Measurements from ENCODE around the gene GAST. TPM values are rescaled to one million over a fixed set of nuclear protein-coding genes. Genes with fewer than 3 reads are reported as not detected.
A peak's percentile ranks its signal among the peaks of the same experiment; 100 is the strongest.

The GAST gene
- total and polyA plus RNA-seq, 2 of the 13 experiments (the other 11 are each of a cell fraction or from before 2014, with no cell fraction given) = 0.32 to 0.42 TPM

DNA sequence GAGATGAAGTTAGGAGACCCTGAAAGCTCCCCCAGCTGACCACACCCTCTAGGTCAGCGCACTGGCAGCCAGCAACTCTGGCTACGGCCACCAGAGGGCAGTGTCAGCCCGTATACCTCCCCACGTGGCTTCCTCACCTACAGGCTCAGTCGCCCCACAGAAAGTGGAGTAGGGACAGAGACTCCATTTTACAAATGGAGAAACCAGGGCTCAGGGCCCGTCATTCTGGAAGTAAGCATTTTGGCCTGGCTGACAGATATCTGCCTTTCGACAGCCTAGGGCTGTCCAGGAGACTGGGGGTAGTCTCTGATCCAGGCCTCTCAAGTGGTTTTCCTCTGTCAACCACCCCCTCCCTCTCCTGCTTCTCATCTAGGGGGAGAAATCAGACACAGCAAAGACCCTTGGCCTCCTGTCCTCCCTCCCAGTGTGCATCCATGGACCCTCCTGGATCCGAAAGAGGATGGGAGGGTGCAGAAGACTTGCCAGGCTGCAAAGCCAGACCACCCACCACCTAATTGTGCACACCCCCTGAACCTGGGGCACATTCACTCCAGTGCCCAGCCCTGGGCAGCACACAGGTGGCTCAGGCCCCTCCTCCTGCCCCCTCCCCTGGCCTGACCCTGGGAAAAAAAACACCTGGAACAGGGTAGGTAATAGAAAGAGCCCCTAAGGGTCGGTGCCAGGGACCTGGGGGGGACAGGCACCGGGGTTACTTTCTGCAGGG, 26.1 kb downstream of the GAST start (continued):
- TF ChIP-seq, protein P1, sequence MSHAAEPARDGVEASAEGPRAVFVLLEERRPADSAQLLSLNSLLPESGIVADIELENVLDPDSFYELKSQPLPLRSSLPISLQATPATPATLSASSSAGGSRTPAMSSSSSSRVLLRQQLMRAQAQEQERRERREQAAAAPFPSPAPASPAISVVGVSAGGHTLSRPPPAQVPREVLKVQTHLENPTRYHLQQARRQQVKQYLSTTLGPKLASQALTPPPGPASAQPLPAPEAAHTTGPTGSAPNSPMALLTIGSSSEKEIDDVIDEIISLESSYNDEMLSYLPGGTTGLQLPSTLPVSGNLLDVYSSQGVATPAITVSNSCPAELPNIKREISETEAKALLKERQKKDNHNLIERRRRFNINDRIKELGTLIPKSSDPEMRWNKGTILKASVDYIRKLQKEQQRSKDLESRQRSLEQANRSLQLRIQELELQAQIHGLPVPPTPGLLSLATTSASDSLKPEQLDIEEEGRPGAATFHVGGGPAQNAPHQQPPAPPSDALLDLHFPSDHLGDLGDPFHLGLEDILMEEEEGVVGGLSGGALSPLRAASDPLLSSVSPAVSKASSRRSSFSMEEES (CRISPR knock-in tag; IDR thresholded peaks at IDR 0.05) = peak; percentile 48; the same call in 1 of the 2 replicates
- TF ChIP-seq, protein P2, sequence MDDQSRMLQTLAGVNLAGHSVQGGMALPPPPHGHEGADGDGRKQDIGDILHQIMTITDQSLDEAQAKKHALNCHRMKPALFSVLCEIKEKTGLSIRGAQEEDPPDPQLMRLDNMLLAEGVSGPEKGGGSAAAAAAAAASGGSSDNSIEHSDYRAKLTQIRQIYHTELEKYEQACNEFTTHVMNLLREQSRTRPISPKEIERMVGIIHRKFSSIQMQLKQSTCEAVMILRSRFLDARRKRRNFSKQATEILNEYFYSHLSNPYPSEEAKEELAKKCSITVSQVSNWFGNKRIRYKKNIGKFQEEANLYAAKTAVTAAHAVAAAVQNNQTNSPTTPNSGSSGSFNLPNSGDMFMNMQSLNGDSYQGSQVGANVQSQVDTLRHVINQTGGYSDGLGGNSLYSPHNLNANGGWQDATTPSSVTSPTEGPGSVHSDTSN (CRISPR knock-in tag; IDR thresholded peaks at IDR 0.05; ENCODE audit: borderline replicate concordance) = no peak
- TF ChIP-seq, protein P3, sequence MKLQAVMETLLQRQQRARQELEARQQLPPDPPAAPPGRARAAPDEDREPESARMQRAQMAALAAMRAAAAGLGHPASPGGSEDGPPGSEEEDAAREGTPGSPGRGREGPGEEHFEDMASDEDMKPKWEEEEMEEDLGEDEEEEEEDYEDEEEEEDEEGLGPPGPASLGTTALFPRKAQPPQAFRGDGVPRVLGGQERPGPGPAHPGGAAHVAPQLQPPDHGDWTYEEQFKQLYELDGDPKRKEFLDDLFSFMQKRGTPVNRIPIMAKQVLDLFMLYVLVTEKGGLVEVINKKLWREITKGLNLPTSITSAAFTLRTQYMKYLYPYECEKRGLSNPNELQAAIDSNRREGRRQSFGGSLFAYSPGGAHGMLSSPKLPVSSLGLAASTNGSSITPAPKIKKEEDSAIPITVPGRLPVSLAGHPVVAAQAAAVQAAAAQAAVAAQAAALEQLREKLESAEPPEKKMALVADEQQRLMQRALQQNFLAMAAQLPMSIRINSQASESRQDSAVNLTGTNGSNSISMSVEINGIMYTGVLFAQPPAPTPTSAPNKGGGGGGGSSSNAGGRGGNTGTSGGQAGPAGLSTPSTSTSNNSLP (IDR thresholded peaks at IDR 0.05; ENCODE audit: low read depth, low read length) = 0 out of 2 replicates have a peak, but pooled peaks have one; percentile 37
- TF ChIP-seq NFKBIZ (CRISPR knock-in tag; IDR thresholded peaks at IDR 0.05) = no peak
- TF ChIP-seq MTF2 (CRISPR knock-in tag; IDR thresholded peaks at IDR 0.05; ENCODE audit: borderline replicate concordance) = no peak
- TF ChIP-seq, protein P4, sequence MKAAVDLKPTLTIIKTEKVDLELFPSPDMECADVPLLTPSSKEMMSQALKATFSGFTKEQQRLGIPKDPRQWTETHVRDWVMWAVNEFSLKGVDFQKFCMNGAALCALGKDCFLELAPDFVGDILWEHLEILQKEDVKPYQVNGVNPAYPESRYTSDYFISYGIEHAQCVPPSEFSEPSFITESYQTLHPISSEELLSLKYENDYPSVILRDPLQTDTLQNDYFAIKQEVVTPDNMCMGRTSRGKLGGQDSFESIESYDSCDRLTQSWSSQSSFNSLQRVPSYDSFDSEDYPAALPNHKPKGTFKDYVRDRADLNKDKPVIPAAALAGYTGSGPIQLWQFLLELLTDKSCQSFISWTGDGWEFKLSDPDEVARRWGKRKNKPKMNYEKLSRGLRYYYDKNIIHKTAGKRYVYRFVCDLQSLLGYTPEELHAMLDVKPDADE (CRISPR knock-in tag; IDR thresholded peaks at IDR 0.05) = no peak
- no peak for TF ChIP-seq SIN3A (IDR thresholded peaks at IDR 0.05; ENCODE audit: borderline replicate concordance, low read depth, low read length)
- no peak for TF ChIP-seq SMAD9 (CRISPR knock-in tag; IDR thresholded peaks at IDR 0.05)
- TF ChIP-seq, protein P5, sequence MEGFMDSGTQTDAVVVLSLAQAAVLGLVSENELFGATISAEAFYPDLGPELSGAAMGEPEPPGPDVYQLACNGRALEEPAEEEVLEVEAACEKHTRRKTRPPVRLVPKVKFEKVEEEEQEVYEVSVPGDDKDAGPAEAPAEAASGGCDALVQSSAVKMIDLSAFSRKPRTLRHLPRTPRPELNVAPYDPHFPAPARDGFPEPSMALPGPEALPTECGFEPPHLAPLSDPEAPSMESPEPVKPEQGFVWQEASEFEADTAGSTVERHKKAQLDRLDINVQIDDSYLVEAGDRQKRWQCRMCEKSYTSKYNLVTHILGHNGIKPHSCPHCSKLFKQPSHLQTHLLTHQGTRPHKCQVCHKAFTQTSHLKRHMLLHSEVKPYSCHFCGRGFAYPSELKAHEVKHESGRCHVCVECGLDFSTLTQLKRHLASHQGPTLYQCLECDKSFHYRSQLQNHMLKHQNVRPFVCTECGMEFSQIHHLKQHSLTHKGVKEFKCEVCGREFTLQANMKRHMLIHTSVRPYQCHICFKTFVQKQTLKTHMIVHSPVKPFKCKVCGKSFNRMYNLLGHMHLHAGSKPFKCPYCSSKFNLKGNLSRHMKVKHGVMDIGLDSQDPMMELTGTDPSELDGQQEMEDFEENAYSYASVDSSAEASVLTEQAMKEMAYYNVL (CRISPR knock-in tag; IDR thresholded peaks at IDR 0.05; ENCODE audit: borderline replicate concordance) = peak; percentile 63; the same call in 1 of the 2 replicates
- no peak for TF ChIP-seq ZKSCAN5 (CRISPR knock-in tag; IDR thresholded peaks at IDR 0.05)
- TF ChIP-seq ZNF501 (CRISPR knock-in tag; IDR thresholded peaks at IDR 0.05) = no peak; the same call in 1 of the 2 replicates
- no peak for TF ChIP-seq NFATC3 (CRISPR knock-in tag; IDR thresholded peaks at IDR 0.05)
- no peak for TF ChIP-seq ZNF75D (CRISPR knock-in tag; IDR thresholded peaks at IDR 0.05; ENCODE audit: borderline replicate concordance)
- TF ChIP-seq SP2 (CRISPR knock-in tag; IDR thresholded peaks at IDR 0.05) = no peak
- TF ChIP-seq ZSCAN29 (CRISPR knock-in tag; conservative IDR thresholded peaks at IDR 0.05) = no peak
- TF ChIP-seq TP53 (CRISPR knock-in tag; conservative IDR thresholded peaks at IDR 0.05) = no peak
- peak; percentile 52 for TF ChIP-seq ZFY (CRISPR knock-in tag; IDR thresholded peaks at IDR 0.05)
- no peak for TF ChIP-seq EED (CRISPR knock-in tag; IDR thresholded peaks at IDR 0.05)
- no peak for TF ChIP-seq ZNF543 (CRISPR knock-in tag; IDR thresholded peaks at IDR 0.05)
- no peak for TF ChIP-seq ZFP36L1 (CRISPR knock-in tag; IDR thresholded peaks at IDR 0.05)
- peak; percentile 26; the same call in 1 of the 2 replicates for TF ChIP-seq CEBPG (CRISPR knock-in tag; IDR thresholded peaks at IDR 0.05)
- TF ChIP-seq DMAP1 (CRISPR knock-in tag; IDR thresholded peaks at IDR 0.05) = peak; percentile 68
- no peak for TF ChIP-seq ZNF879 (CRISPR knock-in tag; IDR thresholded peaks at IDR 0.05)
- TF ChIP-seq KAT7 (CRISPR knock-in tag; IDR thresholded peaks at IDR 0.05; ENCODE audit: borderline replicate concordance) = peak; percentile 33; the same call in 1 of the 2 replicates

Measured in HepG2 (cell line).